HepG2 (cell line): ENCODE data around the gene NREP. TPM values are rescaled to one million over a fixed set of nuclear protein-coding genes. Genes with fewer than 3 reads are reported as not detected.
A peak's percentile ranks its signal among the peaks of the same experiment; 100 is the strongest.

ENCODE experiments used
- BHLHE40 ChIP-seq: IDR thresholded peaks from 2 replicates; pipeline ENCODE4 v1.6.1; 2011; ENCODE audit warnings: low read length, improper control_type of control experiment
- FOSL2 ChIP-seq: sonication (generic); formaldehyde crosslinking; IDR thresholded peaks from 2 replicates; pipeline ENCODE4 v1.4.0; 2020; ENCODE audit warnings: missing genetic modification reagents
- FOXO1 ChIP-seq: sonication (generic); formaldehyde crosslinking; IDR thresholded peaks from 2 replicates; pipeline ENCODE4 v1.4.0; 2020; ENCODE audit warnings: missing genetic modification reagents
- SIX4 ChIP-seq: sonication (generic); formaldehyde crosslinking; IDR thresholded peaks from 2 replicates; pipeline ENCODE4 v1.4.0; 2020; ENCODE audit warnings: missing genetic modification reagents
- SOX13 ChIP-seq, 3 experiments: fragments of 450-650 bp in 1 of 3; sonication (generic) in 1 of 3; formaldehyde crosslinking in 1 of 3; IDR thresholded peaks in 2 of 3; conservative IDR thresholded peaks in 1 of 3; 2 replicates each; pipeline versions ENCODE4 v1.5.0 to v1.6.1; 2016 to 2020; ENCODE audit warnings: antibody characterized with exemption in 1 of 3, mild to moderate bottlenecking in 1 of 3, missing compliant biosample characterization in 1 of 3, missing genetic modification reagents in 1 of 3, moderate library complexity in 1 of 3
- ZBTB33 ChIP-seq: sonication (generic); formaldehyde crosslinking; IDR thresholded peaks from 2 replicates; pipeline ENCODE4 v1.4.0; 2020; ENCODE audit warnings: missing genetic modification reagents
- ZFP62 ChIP-seq: sonication (generic); formaldehyde crosslinking; IDR thresholded peaks from 2 replicates; pipeline ENCODE4 v1.4.0; 2020; ENCODE audit warnings: missing genetic modification reagents
- ZNF367 ChIP-seq: sonication (generic); formaldehyde crosslinking; IDR thresholded peaks from 2 replicates; pipeline ENCODE4 v1.4.0; 2020; ENCODE audit warnings: missing genetic modification reagents, borderline replicate concordance
- ZNF570 ChIP-seq: sonication (generic); formaldehyde crosslinking; IDR thresholded peaks from 2 replicates; pipeline ENCODE4 v1.4.0; 2020; ENCODE audit warnings: mild to moderate bottlenecking, missing genetic modification reagents, borderline replicate concordance
- ZNF850 ChIP-seq: sonication (generic); formaldehyde crosslinking; conservative IDR thresholded peaks from 2 replicates; pipeline ENCODE4 v1.9.0; 2021; ENCODE audit warnings: mild to moderate bottlenecking, missing genetic modification reagents
- ZNF878 ChIP-seq: sonication (generic); formaldehyde crosslinking; IDR thresholded peaks from 2 replicates; pipeline ENCODE4 v1.8.1; 2023; ENCODE audit warnings: mild to moderate bottlenecking, missing genetic modification reagents, moderate library complexity
- polyA plus RNA-seq, 8 experiments: library from polyadenylated mRNA; depleted of rRNA in 3 of 8; stranded (reverse) in 7 of 8; unstranded in 1 of 8; fragments of >200 nt; fragmentation: Illumina TruSeq in 4 of 8; extraction: Trizol in 4 of 8; gene quantifications; 2 replicates each; pipeline versions ENCODE4 v1.2.1 to v1.2.3, GENCODE V29; 2011 to 2016; ENCODE audit warnings: low read depth in 4 of 8, missing spikeins in 1 of 8, mixed read lengths in 1 of 8; ENCODE audit not compliant: insufficient read depth in 1 of 8
- total RNA-seq, 5 experiments: library from RNA; depleted of rRNA; stranded (reverse); fragments of >200 nt; fragmentation: Illumina TruSeq; extraction: Trizol; gene quantifications; 2 replicates each; pipeline ENCODE4 v1.2.3, GENCODE V29; 2016; ENCODE audit warnings: low read depth in 1 of 5
- TF ChIP-seq, protein P1 (sequence below): sonication (generic); formaldehyde crosslinking; IDR thresholded peaks from 2 replicates; pipeline ENCODE4 v1.4.0; 2020; ENCODE audit warnings: missing genetic modification reagents
- TF ChIP-seq, protein P2 (sequence below): IDR thresholded peaks from 2 replicates; pipeline ENCODE4 v1.6.1; 2016; ENCODE audit warnings: missing genetic modification reagents, missing compliant biosample characterization
- TF ChIP-seq, protein P3 (sequence below): sonication (generic); formaldehyde crosslinking; IDR thresholded peaks from 2 replicates; pipeline ENCODE4 v1.5.0; 2020; ENCODE audit warnings: mild to moderate bottlenecking, missing genetic modification reagents, borderline replicate concordance

Gene NREP
- total and polyA plus RNA-seq, 2 of the 13 experiments (the other 11 are each of a cell fraction or from before 2014, with no cell fraction given), result 40.5 to 102 TPM

- TF ChIP-seq ZNF367 (CRISPR knock-in tag) (no peak), ZFP62 (CRISPR knock-in tag) (no peak), ZNF878 (peak; percentile 84), ZBTB33 (CRISPR knock-in tag) (no peak), BHLHE40 (peak; percentile 89), SOX13 (IDR thresholded peaks at IDR 0.05) (peak; percentile 46; the same call in 1 of the 2 replicates), SOX13 (CRISPR knock-in tag; conservative IDR thresholded peaks at IDR 0.05 in 1 of 2, IDR thresholded peaks at IDR 0.05 in 1 of 2) (peak in 1 of 2 experiments; percentile 74; a peak in 2 of 4 replicates), FOXO1 (CRISPR knock-in tag) (no peak; the same call in 1 of the 2 replicates), ZNF850 (CRISPR knock-in tag) (no peak), SIX4 (no peak), FOSL2 (CRISPR knock-in tag) (no peak), ZNF570 (CRISPR knock-in tag) (peak; percentile 76; the same call in 1 of the 2 replicates)
- TF ChIP-seq, protein P1, sequence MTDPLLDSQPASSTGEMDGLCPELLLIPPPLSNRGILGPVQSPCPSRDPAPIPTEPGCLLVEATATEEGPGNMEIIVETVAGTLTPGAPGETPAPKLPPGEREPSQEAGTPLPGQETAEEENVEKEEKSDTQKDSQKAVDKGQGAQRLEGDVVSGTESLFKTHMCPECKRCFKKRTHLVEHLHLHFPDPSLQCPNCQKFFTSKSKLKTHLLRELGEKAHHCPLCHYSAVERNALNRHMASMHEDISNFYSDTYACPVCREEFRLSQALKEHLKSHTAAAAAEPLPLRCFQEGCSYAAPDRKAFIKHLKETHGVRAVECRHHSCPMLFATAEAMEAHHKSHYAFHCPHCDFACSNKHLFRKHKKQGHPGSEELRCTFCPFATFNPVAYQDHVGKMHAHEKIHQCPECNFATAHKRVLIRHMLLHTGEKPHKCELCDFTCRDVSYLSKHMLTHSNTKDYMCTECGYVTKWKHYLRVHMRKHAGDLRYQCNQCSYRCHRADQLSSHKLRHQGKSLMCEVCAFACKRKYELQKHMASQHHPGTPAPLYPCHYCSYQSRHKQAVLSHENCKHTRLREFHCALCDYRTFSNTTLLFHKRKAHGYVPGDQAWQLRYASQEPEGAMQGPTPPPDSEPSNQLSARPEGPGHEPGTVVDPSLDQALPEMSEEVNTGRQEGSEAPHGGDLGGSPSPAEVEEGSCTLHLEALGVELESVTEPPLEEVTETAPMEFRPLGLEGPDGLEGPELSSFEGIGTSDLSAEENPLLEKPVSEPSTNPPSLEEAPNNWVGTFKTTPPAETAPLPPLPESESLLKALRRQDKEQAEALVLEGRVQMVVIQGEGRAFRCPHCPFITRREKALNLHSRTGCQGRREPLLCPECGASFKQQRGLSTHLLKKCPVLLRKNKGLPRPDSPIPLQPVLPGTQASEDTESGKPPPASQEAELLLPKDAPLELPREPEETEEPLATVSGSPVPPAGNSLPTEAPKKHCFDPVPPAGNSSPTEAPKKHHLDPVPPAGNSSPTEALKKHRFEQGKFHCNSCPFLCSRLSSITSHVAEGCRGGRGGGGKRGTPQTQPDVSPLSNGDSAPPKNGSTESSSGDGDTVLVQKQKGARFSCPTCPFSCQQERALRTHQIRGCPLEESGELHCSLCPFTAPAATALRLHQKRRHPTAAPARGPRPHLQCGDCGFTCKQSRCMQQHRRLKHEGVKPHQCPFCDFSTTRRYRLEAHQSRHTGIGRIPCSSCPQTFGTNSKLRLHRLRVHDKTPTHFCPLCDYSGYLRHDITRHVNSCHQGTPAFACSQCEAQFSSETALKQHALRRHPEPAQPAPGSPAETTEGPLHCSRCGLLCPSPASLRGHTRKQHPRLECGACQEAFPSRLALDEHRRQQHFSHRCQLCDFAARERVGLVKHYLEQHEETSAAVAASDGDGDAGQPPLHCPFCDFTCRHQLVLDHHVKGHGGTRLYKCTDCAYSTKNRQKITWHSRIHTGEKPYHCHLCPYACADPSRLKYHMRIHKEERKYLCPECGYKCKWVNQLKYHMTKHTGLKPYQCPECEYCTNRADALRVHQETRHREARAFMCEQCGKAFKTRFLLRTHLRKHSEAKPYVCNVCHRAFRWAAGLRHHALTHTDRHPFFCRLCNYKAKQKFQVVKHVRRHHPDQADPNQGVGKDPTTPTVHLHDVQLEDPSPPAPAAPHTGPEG (CRISPR knock-in tag), result 0 out of 2 replicates have a peak, but pooled peaks have one; percentile 4
- TF ChIP-seq, protein P2, sequence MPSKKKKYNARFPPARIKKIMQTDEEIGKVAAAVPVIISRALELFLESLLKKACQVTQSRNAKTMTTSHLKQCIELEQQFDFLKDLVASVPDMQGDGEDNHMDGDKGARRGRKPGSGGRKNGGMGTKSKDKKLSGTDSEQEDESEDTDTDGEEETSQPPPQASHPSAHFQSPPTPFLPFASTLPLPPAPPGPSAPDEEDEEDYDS (CRISPR knock-in tag), result no peak; the same call in 1 of the 2 replicates
- TF ChIP-seq, protein P3, sequence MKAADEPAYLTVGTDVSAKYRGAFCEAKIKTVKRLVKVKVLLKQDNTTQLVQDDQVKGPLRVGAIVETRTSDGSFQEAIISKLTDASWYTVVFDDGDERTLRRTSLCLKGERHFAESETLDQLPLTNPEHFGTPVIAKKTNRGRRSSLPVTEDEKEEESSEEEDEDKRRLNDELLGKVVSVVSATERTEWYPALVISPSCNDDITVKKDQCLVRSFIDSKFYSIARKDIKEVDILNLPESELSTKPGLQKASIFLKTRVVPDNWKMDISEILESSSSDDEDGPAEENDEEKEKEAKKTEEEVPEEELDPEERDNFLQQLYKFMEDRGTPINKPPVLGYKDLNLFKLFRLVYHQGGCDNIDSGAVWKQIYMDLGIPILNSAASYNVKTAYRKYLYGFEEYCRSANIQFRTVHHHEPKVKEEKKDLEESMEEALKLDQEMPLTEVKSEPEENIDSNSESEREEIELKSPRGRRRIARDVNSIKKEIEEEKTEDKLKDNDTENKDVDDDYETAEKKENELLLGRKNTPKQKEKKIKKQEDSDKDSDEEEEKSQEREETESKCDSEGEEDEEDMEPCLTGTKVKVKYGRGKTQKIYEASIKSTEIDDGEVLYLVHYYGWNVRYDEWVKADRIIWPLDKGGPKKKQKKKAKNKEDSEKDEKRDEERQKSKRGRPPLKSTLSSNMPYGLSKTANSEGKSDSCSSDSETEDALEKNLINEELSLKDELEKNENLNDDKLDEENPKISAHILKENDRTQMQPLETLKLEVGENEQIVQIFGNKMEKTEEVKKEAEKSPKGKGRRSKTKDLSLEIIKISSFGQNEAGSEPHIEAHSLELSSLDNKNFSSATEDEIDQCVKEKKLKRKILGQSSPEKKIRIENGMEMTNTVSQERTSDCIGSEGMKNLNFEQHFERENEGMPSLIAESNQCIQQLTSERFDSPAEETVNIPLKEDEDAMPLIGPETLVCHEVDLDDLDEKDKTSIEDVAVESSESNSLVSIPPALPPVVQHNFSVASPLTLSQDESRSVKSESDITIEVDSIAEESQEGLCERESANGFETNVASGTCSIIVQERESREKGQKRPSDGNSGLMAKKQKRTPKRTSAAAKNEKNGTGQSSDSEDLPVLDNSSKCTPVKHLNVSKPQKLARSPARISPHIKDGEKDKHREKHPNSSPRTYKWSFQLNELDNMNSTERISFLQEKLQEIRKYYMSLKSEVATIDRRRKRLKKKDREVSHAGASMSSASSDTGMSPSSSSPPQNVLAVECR (CRISPR knock-in tag), result peak; percentile 61; the same call in 1 of the 2 replicates
These were observed 625 bp upstream of the NREP start (continued) for GRCh38 chr5:111757355-111758283.
